ENCODE data around the gene LRRC15.

Gene LRRC15

GRCh38 chr3:194316918-194317317 is 52.6 kb downstream of the LRRC15 start:
- H3F3A ChIP-seq (ENCODE audit: insufficient read depth): no peaks in the 10 kb centered on the region
- no peak for TF ChIP-seq CTCF (IDR thresholded peaks at IDR 0.05; ENCODE audit: insufficient read depth, low read length, poor library complexity, severe bottlenecking)
- H3K36me3 ChIP-seq (ENCODE audit: low read length): no peaks in the 10 kb centered on the region
- H4K20me1 ChIP-seq (ENCODE audit: low read depth, low read length): no peaks in the 10 kb centered on the region
- H2AFZ ChIP-seq (ENCODE audit: low read depth, low read length, severe bottlenecking): no peak overlapping the region
- H3K4me2 ChIP-seq (ENCODE audit: low read depth, low read length, poor library complexity, severe bottlenecking): no peak overlapping the region
- no peak overlapping the region for H3K9ac ChIP-seq (ENCODE audit: low read length)
- H3K9me2 ChIP-seq (replicated peaks; ENCODE audit: insufficient read depth, low read length): no peaks in the 10 kb centered on the region
- H3K4me3 ChIP-seq (ENCODE audit: insufficient read depth, low read length, poor library complexity, severe bottlenecking): no peak overlapping the region
- no peak overlapping the region for H3K27ac ChIP-seq (ENCODE audit: low read depth, low read length)
- no peaks in the 10 kb centered on the region for H3K79me2 ChIP-seq (ENCODE audit: insufficient read depth, low read length)
- H3K9me3 ChIP-seq (ENCODE audit: insufficient read depth, low read length): no peaks in the 10 kb centered on the region
- no peaks in the 10 kb centered on the region for H3K27me3 ChIP-seq (ENCODE audit: low read length)

- H3K36me3 ChIP-seq (ENCODE audit: low read length): no peaks in the 10 kb centered on the region
- H3K9me3 ChIP-seq (ENCODE audit: insufficient read depth, low read length): no peaks in the 10 kb centered on the region
- no peak overlapping the region for H2AFZ ChIP-seq (ENCODE audit: low read depth, low read length, severe bottlenecking)
- no peak overlapping the region for H3K9ac ChIP-seq (ENCODE audit: low read length)
- H3F3A ChIP-seq (ENCODE audit: insufficient read depth): no peaks in the 10 kb centered on the region
- no peaks in the 10 kb centered on the region for H3K9me2 ChIP-seq (replicated peaks; ENCODE audit: insufficient read depth, low read length)
- H3K79me2 ChIP-seq (ENCODE audit: insufficient read depth, low read length): no peaks in the 10 kb centered on the region
- no peak for TF ChIP-seq CTCF (IDR thresholded peaks at IDR 0.05; ENCODE audit: insufficient read depth, low read length, poor library complexity, severe bottlenecking)
- H3K27ac ChIP-seq (ENCODE audit: low read depth, low read length): no peak overlapping the region
- peak overlapping the region; percentile 25 for H3K4me2 ChIP-seq (ENCODE audit: low read depth, low read length, poor library complexity, severe bottlenecking)
- H4K20me1 ChIP-seq (ENCODE audit: low read depth, low read length): no peaks in the 10 kb centered on the region
- no peaks in the 10 kb centered on the region for H3K27me3 ChIP-seq (ENCODE audit: low read length)
- H3K4me3 ChIP-seq (ENCODE audit: insufficient read depth, low read length, poor library complexity, severe bottlenecking): no peak overlapping the region
Measured at GRCh38 chr3:194315965-194316361, 53.6 kb downstream of the LRRC15 start.

- H4K20me1 ChIP-seq (ENCODE audit: low read depth, low read length): no peaks in the 10 kb centered on the region
- no peaks in the 10 kb centered on the region for H3K9me3 ChIP-seq (ENCODE audit: insufficient read depth, low read length)
- H3K79me2 ChIP-seq (ENCODE audit: insufficient read depth, low read length): no peaks in the 10 kb centered on the region
- no peaks in the 10 kb centered on the region for H3K36me3 ChIP-seq (ENCODE audit: low read length)
- 0 out of 2 replicates have a peak overlapping the region, but pooled peaks have one; percentile 14 for H3K9ac ChIP-seq (ENCODE audit: low read length)
- peak overlapping the region; percentile 56 for H3K4me2 ChIP-seq (ENCODE audit: low read depth, low read length, poor library complexity, severe bottlenecking)
- no peaks in the 10 kb centered on the region for H3K9me2 ChIP-seq (replicated peaks; ENCODE audit: insufficient read depth, low read length)
- H3K27ac ChIP-seq (ENCODE audit: low read depth, low read length): no peak overlapping the region
- no peaks in the 10 kb centered on the region for H3K27me3 ChIP-seq (ENCODE audit: low read length)
- H3F3A ChIP-seq (ENCODE audit: insufficient read depth): no peaks in the 10 kb centered on the region
- H3K4me3 ChIP-seq (ENCODE audit: insufficient read depth, low read length, poor library complexity, severe bottlenecking): peak overlapping the region; percentile 41
- H2AFZ ChIP-seq (ENCODE audit: low read depth, low read length, severe bottlenecking): peak overlapping the region; percentile 65
- TF ChIP-seq CTCF (IDR thresholded peaks at IDR 0.05; ENCODE audit: insufficient read depth, low read length, poor library complexity, severe bottlenecking) (peak; percentile 72), EZH2phosphoT487 (conservative IDR thresholded peaks at IDR 0.05; ENCODE audit: low read length) (no peak)
Measured at GRCh38 chr3:194315088-194315964, 54.2 kb downstream of the LRRC15 start.
